ENCODE results near the gene DBH. TPM values are rescaled to one million over a fixed set of nuclear protein-coding genes. Genes with fewer than 3 reads are reported as not detected.

Gene DBH
- total RNA-seq, 2 experiments from 2014 or later, result not detected

DNA sequence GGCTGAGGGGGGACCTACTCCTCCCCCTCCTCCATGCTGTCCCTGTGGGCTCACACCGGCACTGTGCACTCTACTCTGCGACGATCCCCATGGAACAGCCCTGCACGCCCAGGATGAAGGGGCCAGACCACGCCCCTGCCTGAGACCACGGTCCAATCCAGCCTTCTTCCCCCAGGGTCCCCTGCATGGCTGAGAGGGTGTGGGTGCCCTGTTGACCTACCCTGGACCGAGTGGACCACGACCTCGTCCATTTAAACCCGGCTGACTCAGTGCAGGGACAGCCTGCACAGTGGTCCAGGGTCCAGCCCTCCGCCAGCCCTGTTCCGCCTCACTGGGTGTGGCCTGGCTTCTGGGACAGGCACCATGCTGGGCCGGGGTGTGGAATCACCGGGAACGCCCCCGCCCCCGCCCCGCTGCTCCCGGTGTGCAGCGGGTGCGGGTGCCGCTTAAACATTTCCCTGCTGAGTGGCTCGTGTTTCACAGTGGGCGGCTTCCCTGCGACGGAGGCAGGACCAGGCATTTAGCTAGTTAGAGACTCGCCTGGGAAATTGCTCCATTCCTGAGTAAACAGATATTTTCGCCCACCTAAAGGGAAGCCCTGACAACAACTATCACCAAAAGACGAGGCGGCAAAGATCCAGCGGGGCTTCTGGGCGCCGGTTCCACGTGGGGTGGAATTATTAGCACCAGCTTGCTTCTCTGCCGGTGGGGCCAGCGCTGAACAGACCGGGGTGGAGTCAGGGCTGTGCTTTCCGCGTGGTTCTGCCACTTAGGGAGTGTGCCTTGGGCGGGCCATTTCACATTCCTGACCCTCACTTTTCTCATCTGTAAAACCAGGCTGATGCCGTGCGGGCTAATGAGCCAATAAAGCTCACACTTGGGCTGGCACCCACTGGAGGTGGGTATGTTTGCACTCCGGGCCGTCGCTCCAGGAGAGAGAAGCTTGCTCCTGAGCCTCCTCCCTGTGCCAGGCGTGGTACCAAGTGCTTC lies 22.6 kb downstream of the DBH start:
- no peak for DNase-seq (ENCODE audit: low spot score)
- intact Hi-C loops (cut with micrococcal nuclease; ENCODE audit: unreplicated experiment), result loop anchor here (5.0 kb wide), 1 partner anchor 59 kb away; no protein-coding TSS in a partner anchor
- no TSS peak for BruUV-seq (replicated peaks)

DNA sequence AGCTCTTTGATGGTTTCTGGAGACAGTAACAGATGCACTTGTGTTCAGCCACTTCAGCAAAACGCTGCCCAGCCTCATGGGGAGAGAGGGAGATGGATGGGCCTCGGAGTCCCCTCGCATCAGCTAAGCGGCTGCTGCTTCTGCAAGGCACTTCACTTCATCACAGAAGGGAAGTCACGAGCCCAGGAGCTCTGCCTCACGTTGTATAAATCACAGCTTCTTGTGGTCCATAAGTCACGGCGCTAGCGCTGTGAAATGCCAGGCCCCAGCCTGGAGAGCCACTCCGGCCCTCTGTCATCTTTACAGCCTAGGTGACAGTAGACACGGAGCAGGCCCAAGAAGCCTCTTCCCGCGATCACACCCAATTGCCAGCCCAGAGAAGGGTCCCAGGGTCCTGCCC lies 23.4 kb downstream of the DBH start:
- no peaks in the 10 kb centered on the region for H3K79me2 ChIP-seq (ENCODE audit: insufficient read depth, low read depth, low read length)
- no peak overlapping the region for H3K4me2 ChIP-seq (ENCODE audit: low read length)
- no TSS peak for BruUV-seq (replicated peaks)
- H4K20me1 ChIP-seq (ENCODE audit: insufficient read depth, low read length), result no peaks in the 10 kb centered on the region
- no peak for DNase-seq (ENCODE audit: low spot score)
- H2AFZ ChIP-seq (ENCODE audit: low read length), result no peak overlapping the region
- TF ChIP-seq CTCF (conservative IDR thresholded peaks at IDR 0.05; ENCODE audit: low read length), result no peak
- no peak for TF ChIP-seq EZH2phosphoT487 (IDR thresholded peaks at IDR 0.05; ENCODE audit: borderline replicate concordance, low read depth, low read length)
- peaks cover 7% of the 10 kb centered on the region for H3K4me1 ChIP-seq (ENCODE audit: insufficient read depth, low read length, poor library complexity, severe bottlenecking)
- intact Hi-C loops (cut with micrococcal nuclease; ENCODE audit: unreplicated experiment), result loop anchor here (5.0 kb wide), 1 partner anchor 58 kb away; no protein-coding TSS in a partner anchor
- no peaks in the 10 kb centered on the region for H3K9me2 ChIP-seq (ENCODE audit: insufficient read depth, low read length)
- ChIA-PET POLR2A (no interaction called here), CTCF (ENCODE audit: unreplicated experiment) (no interaction called here)
- H3K36me3 ChIP-seq (ENCODE audit: insufficient read depth, low read length), result no peaks in the 10 kb centered on the region; the same call in 1 of the 2 replicates
- no peak overlapping the region for H3K4me3 ChIP-seq (ENCODE audit: low read depth, low read length, poor library complexity, severe bottlenecking)
- H3K9me3 ChIP-seq (ENCODE audit: low read length), result no peaks in the 10 kb centered on the region
- no peak overlapping the region for H3K27ac ChIP-seq (ENCODE audit: low read depth, low read length, poor library complexity, severe bottlenecking)

More for the DNA sequence above, 22.6 kb downstream of the DBH start:
- Histone ChIP-seq H3K4me1 (ENCODE audit: insufficient read depth, low read length, poor library complexity, severe bottlenecking) (peaks cover 7% of the 10 kb centered on the region), H2AFZ (ENCODE audit: low read length) (no peak overlapping the region), H3K9me2 (ENCODE audit: insufficient read depth, low read length) (no peaks in the 10 kb centered on the region), H3K36me3 (ENCODE audit: insufficient read depth, low read length) (no peaks in the 10 kb centered on the region; the same call in 1 of the 2 replicates), H4K20me1 (ENCODE audit: insufficient read depth, low read length) (no peaks in the 10 kb centered on the region), H3K4me3 (ENCODE audit: low read depth, low read length, poor library complexity, severe bottlenecking) (no peak overlapping the region), H3K79me2 (ENCODE audit: insufficient read depth, low read depth, low read length) (no peaks in the 10 kb centered on the region), H3K27ac (ENCODE audit: low read depth, low read length, poor library complexity, severe bottlenecking) (no peak overlapping the region), H3K9me3 (ENCODE audit: low read length) (no peaks in the 10 kb centered on the region), H3K4me2 (ENCODE audit: low read length) (no peak overlapping the region)
- ChIA-PET CTCF (ENCODE audit: unreplicated experiment) (no interaction called here), POLR2A (no interaction called here)
- TF ChIP-seq EZH2phosphoT487 (IDR thresholded peaks at IDR 0.05; ENCODE audit: borderline replicate concordance, low read depth, low read length) (no peak), CTCF (conservative IDR thresholded peaks at IDR 0.05; ENCODE audit: low read length) (no peak)
